Erythroblast (primary cell): Measurements from ENCODE around the gene TMEM176A.
A peak's percentile ranks its signal among the peaks of the same experiment; 100 is the strongest.
"Not testable (repeated sequence)": the region's sequence is repeated elsewhere in the genome, so short reads cannot be mapped to it uniquely, and the experiment has no call there.

Experiments used
- DNase-seq, 2 experiments: peaks; one replicate each; lab custom pipeline; 2025; lab: John Stamatoyannopoulos, UW
- GATA1 ChIP-seq: IDR thresholded peaks from 2 replicates; pipeline ENCODE4 v1.6.1; 2011; ENCODE audit warnings: low read depth, mild to moderate bottlenecking, control low read depth, low read length, moderate library complexity
- POLR2A ChIP-seq: IDR thresholded peaks from 2 replicates; pipeline ENCODE4 v1.6.1; 2011; ENCODE audit warnings: mild to moderate bottlenecking, low read length

Gene TMEM176A

GRCh38 chr7:150800581-150801241 is at the start of gene TMEM176A:
Gene TMEM176A (plus strand): TSS chr7:150800769. CDS start chr7:150801551, 782 bp downstream.
- TF ChIP-seq GATA1 (no peak), POLR2A (no peak)
- no peak for DNase-seq

GRCh38 chr7:150751702-150752101 is 48.9 kb upstream of the TMEM176A start:
- DNase-seq, result no peak
- TF ChIP-seq POLR2A (no peak), GATA1 (no peak)

GRCh38 chr7:150753239-150753638 is 47.3 kb upstream of the TMEM176A start:
- no peak for TF ChIP-seq POLR2A
- no peak for TF ChIP-seq GATA1
- no peak for DNase-seq

GRCh38 chr7:150753826-150754603 is 46.6 kb upstream of the TMEM176A start:
- DNase-seq, result no peak
- TF ChIP-seq POLR2A (no peak), GATA1 (no peak)

GRCh38 chr7:150754951-150755350 is 45.6 kb upstream of the TMEM176A start:
- no peak for TF ChIP-seq GATA1
- no peak for TF ChIP-seq POLR2A
- no peak for DNase-seq

- no peak for DNase-seq
Observed at GRCh38 chr7:150755473-150756099, 45.0 kb upstream of the TMEM176A start.

GRCh38 chr7:150756166-150756565 is 44.4 kb upstream of the TMEM176A start:
- TF ChIP-seq GATA1 (no peak), POLR2A (no peak)
- no peak for DNase-seq

More at GRCh38 chr7:150755473-150756099, 45.0 kb upstream of the TMEM176A start:
- no peak for TF ChIP-seq GATA1
- TF ChIP-seq POLR2A, result no peak

GRCh38 chr7:150756858-150757257 is 43.7 kb upstream of the TMEM176A start:
- TF ChIP-seq POLR2A (no peak), GATA1 (no peak)
- peak in 1 of 2 experiments; percentile 9 for DNase-seq

GRCh38 chr7:150759479-150759878 is 41.1 kb upstream of the TMEM176A start:
- no peak for DNase-seq
- no peak for TF ChIP-seq GATA1

- DNase-seq, result no peak
- TF ChIP-seq POLR2A (no peak), GATA1 (no peak)
Observed at GRCh38 chr7:150766334-150766709, 34.2 kb upstream of the TMEM176A start.

GRCh38 chr7:150769768-150770167 is 30.8 kb upstream of the TMEM176A start:
- DNase-seq, result no peak
- no peak for TF ChIP-seq POLR2A
- TF ChIP-seq GATA1, result no peak

- not testable (repeated sequence) for DNase-seq
Observed at GRCh38 chr7:150774131-150774530, 26.4 kb upstream of the TMEM176A start.

GRCh38 chr7:150778014-150778737 is 22.4 kb upstream of the TMEM176A start:
- no peak for DNase-seq
- TF ChIP-seq GATA1 (no peak), POLR2A (no peak)

- TF ChIP-seq GATA1 (no peak), POLR2A (no peak)
- DNase-seq, result peak; percentile 60 to 79
Observed at GRCh38 chr7:150778738-150779301, 21.7 kb upstream of the TMEM176A start.
